ENCODE results near the gene TAAR9.
"Not testable (repeated sequence)": the region's sequence is repeated elsewhere in the genome, so short reads cannot be mapped to it uniquely, and the experiment has no call there.

The TAAR9 gene

DNA sequence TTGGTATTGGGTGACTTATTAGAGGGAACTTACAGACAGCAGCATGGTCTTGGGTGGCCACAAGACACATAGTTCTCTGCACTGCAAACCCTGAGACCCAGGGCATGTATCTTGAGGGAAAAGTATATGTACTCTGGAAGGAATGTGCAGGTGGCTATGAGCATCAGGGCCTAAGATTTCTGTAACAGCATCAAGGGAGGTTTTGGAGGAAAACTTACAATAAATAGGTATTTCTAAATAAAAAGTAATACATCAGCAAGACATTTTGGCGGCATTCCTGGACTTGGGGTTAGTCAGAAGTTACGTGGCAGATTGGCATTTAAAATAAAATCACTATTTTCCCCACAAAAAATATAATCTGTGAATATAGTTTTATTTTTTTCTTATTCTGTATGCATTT, 17.1 kb upstream of the TAAR9 start:
- no peak for DNase-seq

DNA sequence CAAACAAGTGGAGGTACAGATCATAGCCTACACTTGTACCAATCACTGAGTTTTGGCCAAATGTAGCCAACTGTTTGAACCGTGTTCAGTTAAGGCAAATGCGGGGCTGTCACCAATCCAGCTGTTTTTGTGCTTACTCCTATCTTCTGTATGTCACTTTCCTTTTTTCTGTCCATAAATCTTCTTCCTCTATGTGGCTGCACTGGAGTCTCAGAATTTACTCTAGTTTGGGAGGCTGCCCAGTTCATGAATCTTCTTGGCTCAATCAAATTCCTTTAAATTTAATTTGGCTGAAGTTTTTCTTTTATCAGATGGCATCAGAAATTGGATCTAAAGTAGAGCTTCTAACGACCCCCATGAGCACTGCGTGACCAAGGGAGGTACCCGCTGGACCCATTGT, 13.4 kb upstream of the TAAR9 start:
- no peak for DNase-seq

DNA sequence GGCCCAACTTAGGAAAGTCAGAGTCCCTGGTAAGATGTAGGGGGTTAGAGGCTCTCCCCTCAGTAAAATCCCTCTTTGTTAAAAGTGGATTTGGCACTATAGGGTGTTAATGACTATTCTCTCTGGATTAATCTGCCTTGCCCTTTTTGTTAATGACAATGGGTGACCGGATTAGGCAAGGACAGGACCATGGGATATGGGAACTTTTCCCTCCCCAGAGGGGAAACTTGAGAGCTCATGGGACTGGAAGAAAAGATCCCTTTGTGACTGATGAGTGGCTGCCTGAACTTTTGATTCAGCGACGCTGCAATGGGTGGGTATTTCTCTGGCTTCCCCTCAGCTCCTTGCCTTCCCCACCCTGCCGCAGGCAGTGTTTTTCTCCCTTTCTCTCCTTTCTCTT, 12.2 kb upstream of the TAAR9 start:
- no peak for DNase-seq

DNA sequence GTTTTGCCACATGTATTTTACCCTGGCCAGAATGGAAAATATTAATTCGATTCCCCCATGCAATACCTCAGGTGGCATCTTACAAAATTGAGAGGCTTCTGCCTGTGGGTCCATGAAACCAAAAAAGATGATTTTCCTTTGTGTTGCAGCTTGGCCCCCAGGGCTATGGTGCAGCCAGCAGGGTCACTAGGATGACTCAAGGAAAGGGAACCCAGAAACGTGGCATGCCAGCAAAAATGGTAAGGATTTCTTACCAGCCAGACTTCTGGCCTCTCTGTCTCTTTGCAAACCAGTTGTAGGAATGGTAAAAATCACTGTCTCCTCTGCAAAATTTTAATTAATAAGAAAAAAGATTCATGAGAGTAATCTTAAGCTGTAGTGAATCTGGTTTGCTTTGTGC, 11.6 kb upstream of the TAAR9 start:
- DNase-seq, result no peak

DNA sequence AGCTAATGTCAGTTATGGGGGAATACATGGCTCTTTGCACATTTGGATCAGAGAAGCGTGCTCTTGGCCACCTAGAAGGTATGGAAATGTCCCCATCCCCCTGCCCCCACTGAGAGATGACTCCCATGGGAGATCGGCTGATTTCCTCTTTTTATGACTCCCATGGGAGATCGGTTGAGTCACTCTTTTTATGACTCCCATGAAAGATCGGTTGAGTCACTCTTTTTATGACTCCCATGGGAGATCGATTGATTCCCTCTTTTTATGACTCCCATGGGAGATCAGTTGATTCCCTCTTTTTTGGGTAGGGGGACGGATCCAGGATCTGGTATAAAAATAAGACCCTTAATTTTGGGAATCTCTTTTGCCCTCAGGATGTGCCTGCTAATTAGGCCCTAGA, 10.3 kb upstream of the TAAR9 start:
- no peak for DNase-seq

DNA sequence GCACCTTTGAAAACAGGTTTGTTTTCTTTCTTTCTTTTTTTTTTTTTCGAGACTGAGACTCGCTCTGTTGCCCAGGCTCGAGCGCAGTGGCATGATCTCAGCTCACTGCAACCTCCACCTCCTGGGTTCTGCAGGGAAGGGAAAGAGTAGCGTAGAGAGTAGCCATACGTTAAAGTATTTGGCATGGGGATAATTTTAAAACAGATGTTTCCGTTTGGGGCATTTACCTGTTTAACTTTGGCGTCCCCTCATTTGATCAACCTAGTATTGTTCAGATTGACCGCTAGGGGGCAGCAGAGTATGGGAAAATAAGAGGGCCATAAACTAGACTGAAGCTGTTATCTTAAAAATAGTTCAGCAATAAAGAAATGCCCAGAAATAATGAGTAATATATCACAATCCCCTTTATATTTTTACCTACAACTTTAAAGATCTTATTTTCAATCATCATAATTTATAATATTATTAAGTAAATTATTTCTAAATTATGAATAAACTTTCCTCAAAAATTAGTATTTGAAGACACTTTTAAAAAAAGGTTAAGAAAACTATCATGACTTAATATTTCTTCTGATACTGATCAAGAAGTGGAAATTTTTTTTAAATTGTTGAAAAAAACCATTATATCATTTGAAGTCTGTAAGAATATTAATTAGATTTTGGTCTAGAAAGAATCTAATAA, 7.6 kb upstream of the TAAR9 start:
- DNase-seq, result peak; percentile 39

DNA sequence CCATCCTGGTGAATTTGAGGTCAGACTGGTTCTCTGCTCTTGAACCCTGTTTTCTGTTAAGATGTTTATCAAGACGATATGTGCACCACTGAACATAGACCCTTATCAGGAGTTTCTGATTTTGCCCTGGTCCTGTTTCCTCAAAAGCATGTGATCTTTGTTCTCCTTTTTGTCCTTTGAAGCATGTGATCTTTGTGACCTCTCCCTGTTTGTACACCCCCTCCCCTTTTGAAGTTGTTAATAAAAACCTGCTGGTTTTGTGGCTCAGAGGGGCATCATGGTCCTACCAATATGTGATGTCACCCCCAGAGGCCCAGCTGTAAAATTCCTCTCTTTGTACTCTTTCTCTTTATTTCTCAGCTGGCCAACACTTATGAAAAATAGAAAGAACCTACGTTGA, 3.5 kb upstream of the TAAR9 start:
- DNase-seq, result not testable (repeated sequence)

DNA sequence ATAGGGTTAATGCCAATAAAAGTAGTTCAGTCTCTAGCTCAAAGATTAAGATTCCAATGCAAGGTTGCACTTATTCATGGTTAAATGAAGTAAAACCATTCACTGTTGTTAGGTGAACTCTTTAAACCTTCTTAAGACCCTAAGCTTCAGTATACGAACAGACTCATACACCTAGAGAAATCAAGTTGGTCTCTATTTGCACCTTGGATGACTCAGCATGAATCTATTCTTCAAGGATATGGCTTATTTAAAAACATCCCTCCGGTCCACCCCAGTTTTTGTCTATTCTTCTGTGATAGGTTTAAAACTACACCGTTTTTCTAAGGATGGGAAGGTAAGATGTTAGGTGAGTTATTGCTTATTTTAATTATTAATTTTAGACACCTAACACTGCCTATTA, 932 bp upstream of the TAAR9 start:
- DNase-seq, result no peak

DNA sequence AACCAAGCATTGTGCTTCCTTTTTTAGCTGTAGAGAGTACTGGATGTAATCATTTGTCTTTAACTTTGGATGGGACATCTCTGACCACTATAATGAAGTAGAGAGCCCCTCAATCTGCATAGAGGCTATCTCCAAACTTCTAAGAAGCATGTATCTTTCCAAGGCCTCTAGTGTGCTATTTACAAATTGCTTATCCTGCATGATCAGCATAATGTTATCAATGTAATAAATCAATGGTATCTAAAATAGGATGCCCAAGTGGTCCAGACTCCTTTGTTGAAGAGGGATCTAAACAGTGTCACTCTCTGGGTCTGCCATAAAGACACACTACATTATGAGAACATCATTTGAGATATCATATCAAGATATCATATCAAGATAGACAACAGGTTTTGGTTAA, 6.7 kb downstream of the TAAR9 start:
- DNase-seq, result no peak

DNA sequence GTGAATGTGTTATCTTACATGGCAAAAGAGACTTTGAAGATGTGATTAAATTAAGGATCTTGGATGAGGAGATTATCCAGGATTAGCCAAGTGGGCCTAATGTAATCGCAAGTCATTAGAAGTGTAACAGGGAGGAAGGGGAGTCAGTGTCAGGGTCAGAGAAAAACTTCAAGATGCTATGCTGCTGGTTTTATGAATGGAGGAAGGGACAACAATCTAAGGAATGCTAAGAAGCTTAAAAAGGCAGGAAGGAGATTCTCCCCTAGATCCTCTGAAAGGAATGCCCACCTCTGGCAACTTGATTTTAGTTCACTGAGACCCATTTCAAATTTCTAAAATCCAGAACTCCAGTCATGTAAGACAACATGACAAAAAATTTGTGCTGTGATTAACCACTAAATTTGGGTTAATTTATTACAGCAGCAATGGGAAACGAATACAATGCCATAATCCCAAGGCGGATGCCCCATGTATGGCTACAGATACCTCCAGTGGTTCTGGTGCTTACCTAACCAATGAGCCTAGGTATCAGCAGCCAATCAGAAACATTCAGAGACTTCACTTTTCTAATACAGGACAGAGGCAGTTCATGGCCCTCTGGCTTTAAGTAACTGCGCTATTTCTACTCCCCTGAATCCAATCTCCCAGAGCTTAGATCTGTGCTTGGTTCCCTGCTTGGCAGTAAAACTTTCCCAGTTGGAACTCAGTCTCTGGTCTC, 10.8 kb downstream of the TAAR9 start:
- DNase-seq, result no peak

DNA sequence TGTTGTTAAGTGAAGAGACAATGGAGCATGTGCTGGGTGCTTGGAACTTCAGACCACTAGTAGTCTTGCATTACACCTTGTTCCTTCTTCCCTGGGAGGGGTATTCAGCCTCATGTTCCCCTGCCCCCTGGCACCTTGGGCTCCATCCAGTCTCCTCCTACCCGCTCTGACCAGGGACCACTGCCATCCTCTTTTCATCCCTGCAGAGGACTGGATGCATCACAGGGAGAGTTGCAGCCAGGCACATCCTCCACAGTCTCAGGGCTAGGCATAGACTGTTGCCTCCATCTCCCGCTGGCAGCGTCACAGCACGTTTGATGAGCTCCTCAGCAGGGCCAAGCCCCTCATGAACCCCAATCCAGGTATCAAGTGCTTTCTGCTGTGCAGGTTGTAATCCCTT, 13.1 kb downstream of the TAAR9 start:
- DNase-seq, result no peak

DNA sequence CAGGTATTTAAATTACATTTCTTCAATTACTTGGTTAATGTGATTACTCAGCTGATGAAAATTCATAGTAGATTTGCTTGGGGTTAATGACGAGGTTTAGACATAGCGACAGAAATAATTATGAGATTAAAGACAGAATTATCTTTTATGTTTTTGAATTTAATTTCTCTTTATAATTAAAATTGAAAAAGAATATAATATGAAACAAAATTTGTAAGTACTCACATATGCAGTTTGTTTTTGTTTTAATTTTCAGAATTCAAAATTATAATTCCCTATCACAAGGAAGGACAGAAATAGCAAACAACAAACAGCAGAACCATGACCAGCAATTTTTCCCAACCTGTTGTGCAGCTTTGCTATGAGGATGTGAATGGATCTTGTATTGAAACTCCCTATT, 14.3 kb downstream of the TAAR9 start, which contains the start of gene TAAR8:
Gene TAAR8 (plus strand): TSS at position 301 of the 400 bp plus-strand sequence. CDS start 21 bp downstream, at position 322.
- no peak for DNase-seq

DNA sequence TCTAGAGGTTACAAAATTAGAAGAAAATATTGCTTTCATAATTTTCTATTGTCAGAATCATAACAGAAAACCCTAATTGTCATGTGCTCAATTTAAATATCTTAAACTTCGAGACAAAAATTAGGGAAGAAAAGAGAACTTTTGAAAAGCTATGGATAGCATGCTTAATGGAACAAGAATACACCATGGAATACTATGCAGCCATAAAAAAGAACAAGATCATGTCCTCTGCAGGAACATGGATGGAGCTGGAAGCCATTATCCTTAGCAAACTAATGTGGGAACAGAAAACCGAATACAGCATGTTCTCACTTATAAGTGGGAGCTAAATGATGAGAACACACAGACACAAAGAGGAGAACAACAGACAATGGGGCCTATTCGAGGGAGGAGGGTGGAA, 22.0 kb downstream of the TAAR9 start:
- DNase-seq, result not testable (repeated sequence)

DNA sequence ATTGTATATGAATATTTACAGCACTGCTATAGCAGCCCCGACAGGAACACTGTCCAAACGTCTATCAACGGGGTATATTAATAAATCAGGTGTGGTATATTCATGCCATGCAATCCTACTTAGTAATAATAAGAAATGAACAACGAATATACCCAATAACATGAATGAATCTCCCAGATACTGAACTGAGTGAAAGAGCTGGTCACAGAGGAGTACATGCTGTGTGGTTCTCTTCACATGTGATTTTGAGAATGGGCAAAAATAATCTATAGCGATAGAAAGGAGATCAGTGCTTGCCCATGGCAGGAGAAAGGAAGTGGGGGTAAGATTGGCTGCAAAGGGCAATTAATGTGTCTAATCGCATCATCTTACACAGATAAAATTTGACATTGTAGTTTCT, 28.3 kb downstream of the TAAR9 start:
- DNase-seq, result no peak

DNA sequence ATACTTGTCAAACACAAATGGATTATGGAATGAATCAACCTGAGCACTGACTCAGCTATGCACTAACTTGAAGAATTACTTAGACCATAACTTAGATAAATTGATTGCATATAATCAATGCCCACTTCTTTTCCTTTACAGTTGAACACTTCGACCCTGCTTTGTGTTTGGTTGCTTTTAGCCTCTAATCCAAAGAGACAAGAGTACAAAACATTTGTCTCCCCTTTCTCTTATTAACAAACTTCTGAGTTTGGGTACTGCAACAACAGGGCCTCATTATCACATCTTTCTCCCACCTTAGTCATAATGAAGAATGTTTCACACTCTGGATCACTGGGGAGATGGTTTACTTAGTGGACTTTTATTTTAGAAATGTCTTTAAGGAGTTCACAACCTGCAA, 29.5 kb downstream of the TAAR9 start:
- no peak for DNase-seq

DNA sequence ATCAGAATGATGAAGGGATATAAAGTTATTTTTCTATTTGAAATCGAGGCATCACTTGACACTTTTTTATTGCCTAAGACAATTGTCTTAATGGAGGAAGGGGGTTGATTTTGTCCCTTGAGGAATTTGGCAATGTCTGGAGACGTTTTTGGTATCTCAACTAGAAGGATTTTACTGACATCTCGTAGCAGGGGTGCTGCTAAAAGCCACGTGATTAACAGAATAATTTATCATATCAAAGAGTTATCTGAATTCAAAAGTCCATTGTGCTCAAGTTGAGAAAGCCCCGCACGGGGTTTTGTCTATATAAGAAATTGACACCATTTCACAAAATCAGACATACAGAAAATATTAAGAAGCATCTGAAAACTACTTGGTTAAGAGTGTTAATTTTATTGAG, 30.5 kb downstream of the TAAR9 start:
- no peak for DNase-seq

DNA sequence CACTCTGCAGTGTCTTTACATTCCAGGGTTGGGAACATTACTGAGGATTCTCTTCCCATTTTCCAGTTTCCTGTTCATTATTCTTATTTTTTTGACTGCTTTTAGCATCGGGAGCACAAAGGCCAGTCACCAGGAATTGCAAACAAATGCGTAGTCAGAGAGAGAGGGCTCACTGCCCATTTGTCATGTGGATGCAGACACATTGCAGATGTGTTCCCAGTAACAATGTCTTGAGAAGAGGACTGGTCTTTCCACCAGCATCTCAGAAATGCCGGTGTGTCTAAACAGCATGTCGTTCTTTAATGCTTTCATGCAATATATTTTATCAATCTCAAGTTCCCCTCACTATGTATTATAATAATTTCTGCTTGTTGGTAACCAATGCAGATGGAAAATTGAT, 31.1 kb downstream of the TAAR9 start:
- no peak for DNase-seq

DNA sequence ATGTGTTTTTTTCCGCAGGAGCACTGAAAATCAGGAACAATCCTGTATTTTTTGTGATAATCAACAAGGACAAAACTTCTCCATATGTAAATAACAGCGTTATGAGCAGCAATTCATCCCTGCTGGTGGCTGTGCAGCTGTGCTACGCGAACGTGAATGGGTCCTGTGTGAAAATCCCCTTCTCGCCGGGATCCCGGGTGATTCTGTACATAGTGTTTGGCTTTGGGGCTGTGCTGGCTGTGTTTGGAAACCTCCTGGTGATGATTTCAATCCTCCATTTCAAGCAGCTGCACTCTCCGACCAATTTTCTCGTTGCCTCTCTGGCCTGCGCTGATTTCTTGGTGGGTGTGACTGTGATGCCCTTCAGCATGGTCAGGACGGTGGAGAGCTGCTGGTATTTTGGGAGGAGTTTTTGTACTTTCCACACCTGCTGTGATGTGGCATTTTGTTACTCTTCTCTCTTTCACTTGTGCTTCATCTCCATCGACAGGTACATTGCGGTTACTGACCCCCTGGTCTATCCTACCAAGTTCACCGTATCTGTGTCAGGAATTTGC, 32.2 kb downstream of the TAAR9 start, which contains the start of gene TAAR6:
Gene TAAR6 (plus strand): TSS at position 102 of the 557 bp plus-strand sequence. CDS start 0 bp downstream, at position 102.
- DNase-seq, result no peak

DNA sequence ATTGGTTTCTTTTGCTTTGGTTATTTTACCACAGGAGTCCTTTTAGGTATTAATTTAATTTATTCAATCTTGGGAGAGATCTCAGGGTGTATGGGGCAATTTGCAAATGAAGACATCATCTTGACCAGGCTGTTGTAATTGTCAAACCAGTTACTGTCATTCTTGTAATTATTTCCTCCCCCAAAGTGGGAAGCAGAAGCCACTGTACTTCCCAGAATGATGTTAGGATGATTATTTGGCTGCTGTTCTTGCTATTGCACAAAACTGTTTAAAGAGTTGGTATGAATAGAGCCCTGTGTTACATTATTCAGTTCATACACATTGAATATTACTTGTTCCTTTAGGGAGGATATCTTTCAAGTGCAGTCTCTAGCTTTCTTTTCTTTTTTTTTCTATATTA, 33.7 kb downstream of the TAAR9 start:
- no peak for DNase-seq

DNA sequence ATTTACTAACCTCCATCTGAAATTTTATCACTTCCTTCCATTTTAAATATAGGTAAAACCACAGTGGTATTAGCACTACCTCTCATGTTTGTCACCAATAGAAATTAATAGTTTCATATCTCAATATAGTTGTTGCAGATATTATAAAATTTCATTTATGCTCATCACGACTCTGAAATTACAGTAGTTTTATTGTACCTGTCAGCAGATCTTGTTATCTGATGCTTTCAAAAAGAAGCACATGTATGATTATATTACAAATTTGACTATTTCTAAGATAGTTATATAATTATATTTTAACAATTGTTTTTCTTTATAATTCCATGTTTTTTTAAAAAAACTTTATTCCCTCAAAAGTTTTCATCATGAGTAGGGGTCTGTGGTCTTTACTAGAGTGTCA, 46.6 kb downstream of the TAAR9 start:
- DNase-seq, result no peak

DNA sequence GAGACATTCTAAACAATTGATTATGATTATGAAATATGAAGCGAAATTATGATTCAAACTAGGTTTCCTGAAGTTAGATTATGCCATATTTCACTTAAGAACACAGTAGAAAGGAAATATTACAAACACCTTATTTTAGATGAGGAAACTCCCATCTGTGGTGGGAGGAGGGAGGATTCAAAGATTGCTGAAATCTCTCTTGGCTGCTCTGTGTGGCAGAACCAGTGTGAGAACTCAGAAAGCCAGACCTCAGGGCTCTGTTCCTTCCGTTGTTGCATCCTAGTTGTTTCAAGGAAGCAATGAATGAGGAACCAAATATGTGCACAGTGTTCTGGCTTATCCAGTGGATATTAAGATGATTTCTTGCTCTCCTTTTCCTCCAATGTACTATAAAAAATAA, 49.3 kb downstream of the TAAR9 start:
- no peak for DNase-seq
